A673 (cell line): ENCODE data around the gene LMAN1L. TPM values are rescaled to one million over a fixed set of nuclear protein-coding genes. Genes with fewer than 3 reads are reported as not detected.

Source experiments
- BruUV-seq: library from RNA; stranded (reverse); fragments of 400-500 nt; replicated peaks from 2 replicates; lab custom pipeline; 2021; lab: Mats Ljungman, UMichigan
- CTCF ChIA-PET: fragments of 300-600 bp; sonication (Branson Sonifier 250); formaldehyde crosslinking; loops from one replicate; lab custom pipeline; 2022; ENCODE audit warnings: antibody characterized with exemption; lab: Charles Lee
- POLR2A ChIA-PET: fragments of 300-600 bp; sonication (Branson Sonifier 250); formaldehyde crosslinking; loops from one replicate; lab custom pipeline; 2022; ENCODE audit warnings: antibody characterized with exemption; ENCODE audit not compliant: low non-redundant PET; lab: Charles Lee
- DNase-seq: peaks from one replicate; pipeline ENCODE4 v3.0.0-alpha.2; 2015; ENCODE audit warnings: low spot score
- H3K27ac ChIP-seq: fragments of 200-600 bp; sonication (generic); 2 replicates; pipeline ENCODE4 v1.5.1; 2016; ENCODE audit warnings: mixed run types, low read depth, mild to moderate bottlenecking, mixed read lengths, antibody characterized with exemption, low read length; ENCODE audit not compliant: poor library complexity, severe bottlenecking
- H3K27me3 ChIP-seq: fragments of 200-600 bp; sonication (generic); replicated peaks from 2 replicates; pipeline ENCODE4 v1.6.1; 2017; ENCODE audit warnings: mixed run types, low read depth, mild to moderate bottlenecking, mixed read lengths, antibody characterized with exemption, low read length; ENCODE audit not compliant: insufficient read depth, poor library complexity
- H3K36me3 ChIP-seq: fragments of 200-600 bp; sonication (generic); 2 replicates; pipeline ENCODE4 v1.6.1; 2016; ENCODE audit warnings: mixed run types, mild to moderate bottlenecking, mixed read lengths, antibody characterized with exemption, low read length; ENCODE audit not compliant: insufficient read depth, poor library complexity, severe bottlenecking
- H3K4me1 ChIP-seq: fragments of 200-600 bp; sonication (generic); 2 replicates; pipeline ENCODE4 v1.6.1; 2017; ENCODE audit warnings: mixed run types, mild to moderate bottlenecking, mixed read lengths, antibody characterized with exemption, low read length; ENCODE audit not compliant: insufficient read depth, poor library complexity, severe bottlenecking
- H3K4me3 ChIP-seq: fragments of 200-600 bp; sonication (generic); 2 replicates; pipeline ENCODE4 v1.5.1; 2016; ENCODE audit warnings: low read depth, mixed run types, mild to moderate bottlenecking, mixed read lengths, low read length; ENCODE audit not compliant: poor library complexity, severe bottlenecking
- H3K9me3 ChIP-seq: fragments of 200-600 bp; sonication (generic); 2 replicates; pipeline ENCODE4 v1.6.1; 2016; ENCODE audit warnings: mixed run types, low read depth, mild to moderate bottlenecking, mixed read lengths, antibody characterized with exemption, low read length; ENCODE audit not compliant: poor library complexity, severe bottlenecking
- EZH2 ChIP-seq: fragments of 200-600 bp; sonication (generic); IDR thresholded peaks from 2 replicates; pipeline ENCODE4 v1.6.1; 2017; ENCODE audit warnings: borderline replicate concordance, low read depth, mild to moderate bottlenecking, mixed read lengths, antibody characterized with exemption, low read length; ENCODE audit not compliant: poor library complexity, severe bottlenecking
- intact Hi-C: fragments of 100-400 bp; cut with micrococcal nuclease; formaldehyde crosslinking; loops from one replicate; pipeline ENCODE4 v1.10.0; 2022; ENCODE audit not compliant: unreplicated experiment
- total RNA-seq: library from RNA; stranded (reverse); gene quantifications from 2 replicates; pipeline ENCODE4 v1.2.3, GENCODE V29; 2021
- TF ChIP-seq, protein P1 (sequence below): fragments of 300-800, 200-600 bp; sonication (generic); conservative IDR thresholded peaks from 2 replicates; pipeline ENCODE4 v1.5.1; 2017; ENCODE audit warnings: low read depth, mild to moderate bottlenecking, antibody characterized with exemption, low read length, moderate library complexity, mixed read lengths

The LMAN1L gene
- total RNA-seq, 1 experiment from 2014 or later = 0.80 TPM

DNA sequence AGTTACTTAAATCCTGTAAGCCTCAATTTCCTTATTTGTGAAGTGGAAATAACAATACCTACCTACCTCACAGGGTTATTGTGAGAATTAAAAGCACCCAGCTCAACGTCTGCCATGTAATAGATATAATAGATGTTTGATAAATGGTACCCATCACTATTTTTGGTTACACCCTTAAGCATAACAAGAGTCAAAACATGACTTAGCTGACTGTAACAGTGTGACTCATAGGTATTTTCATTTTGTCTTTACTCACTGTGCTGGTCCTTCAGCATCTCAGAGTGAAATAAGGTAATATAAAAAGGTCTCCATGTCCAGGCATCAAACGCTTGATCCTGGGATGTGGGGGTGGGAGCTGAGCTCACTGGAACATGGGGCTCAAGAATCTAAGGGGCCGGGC lies 16.9 kb downstream of the LMAN1L start:
- Histone ChIP-seq H3K27ac (no peak overlapping the region), H3K4me3 (no peak overlapping the region), H3K36me3 (no peaks in the 10 kb centered on the region), H3K27me3 (peaks cover 15% of the 10 kb centered on the region), H3K4me1 (peaks cover 9% of the 10 kb centered on the region), H3K9me3 (no peaks in the 10 kb centered on the region)
- ChIA-PET POLR2A (no interaction called here), CTCF (interaction anchor here (0.9 kb wide), 1 partner anchor 42 kb away, joined by 5 read pairs; no protein-coding TSS in a partner anchor)
- BruUV-seq = no TSS peak
- DNase-seq = no peak
- TF ChIP-seq EZH2 = no peak
- TF ChIP-seq, protein P1, sequence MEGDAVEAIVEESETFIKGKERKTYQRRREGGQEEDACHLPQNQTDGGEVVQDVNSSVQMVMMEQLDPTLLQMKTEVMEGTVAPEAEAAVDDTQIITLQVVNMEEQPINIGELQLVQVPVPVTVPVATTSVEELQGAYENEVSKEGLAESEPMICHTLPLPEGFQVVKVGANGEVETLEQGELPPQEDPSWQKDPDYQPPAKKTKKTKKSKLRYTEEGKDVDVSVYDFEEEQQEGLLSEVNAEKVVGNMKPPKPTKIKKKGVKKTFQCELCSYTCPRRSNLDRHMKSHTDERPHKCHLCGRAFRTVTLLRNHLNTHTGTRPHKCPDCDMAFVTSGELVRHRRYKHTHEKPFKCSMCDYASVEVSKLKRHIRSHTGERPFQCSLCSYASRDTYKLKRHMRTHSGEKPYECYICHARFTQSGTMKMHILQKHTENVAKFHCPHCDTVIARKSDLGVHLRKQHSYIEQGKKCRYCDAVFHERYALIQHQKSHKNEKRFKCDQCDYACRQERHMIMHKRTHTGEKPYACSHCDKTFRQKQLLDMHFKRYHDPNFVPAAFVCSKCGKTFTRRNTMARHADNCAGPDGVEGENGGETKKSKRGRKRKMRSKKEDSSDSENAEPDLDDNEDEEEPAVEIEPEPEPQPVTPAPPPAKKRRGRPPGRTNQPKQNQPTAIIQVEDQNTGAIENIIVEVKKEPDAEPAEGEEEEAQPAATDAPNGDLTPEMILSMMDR = no peak
- intact Hi-C loops = no loop called here

DNA sequence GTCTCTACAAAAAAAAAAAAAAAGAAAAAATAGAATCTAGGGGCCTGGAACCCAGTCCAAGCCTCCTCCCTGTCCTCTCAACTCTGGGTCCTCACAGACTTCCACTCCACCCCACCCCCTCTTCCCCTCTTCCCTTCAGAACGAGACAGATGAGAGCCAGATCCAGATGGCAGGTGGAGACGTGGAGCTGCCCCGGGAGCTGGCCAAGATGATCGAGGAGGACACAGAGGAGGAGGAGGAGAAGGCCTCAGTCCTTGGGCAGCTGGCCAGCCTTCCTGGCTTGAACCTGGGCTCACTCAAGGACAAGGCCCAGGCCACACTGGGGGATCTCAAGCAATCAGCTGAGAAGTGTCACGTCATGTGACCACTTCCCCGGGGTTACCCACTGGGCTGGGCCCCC lies 17.4 kb downstream of the LMAN1L start:
- Histone ChIP-seq H3K36me3 (no peaks in the 10 kb centered on the region), H3K9me3 (no peaks in the 10 kb centered on the region), H3K27me3 (peaks cover 15% of the 10 kb centered on the region), H3K4me1 (peaks cover 9% of the 10 kb centered on the region), H3K27ac (no peak overlapping the region), H3K4me3 (no peak overlapping the region)
- BruUV-seq = no TSS peak
- CTCF ChIA-PET = interaction anchor here (0.9 kb wide), 1 partner anchor 43 kb away, joined by 5 read pairs; no protein-coding TSS in a partner anchor
- DNase-seq = no peak
- TF ChIP-seq, protein P1 = no peak
- TF ChIP-seq EZH2 = no peak
- intact Hi-C loops = no loop called here
- POLR2A ChIA-PET = no interaction called here

DNA sequence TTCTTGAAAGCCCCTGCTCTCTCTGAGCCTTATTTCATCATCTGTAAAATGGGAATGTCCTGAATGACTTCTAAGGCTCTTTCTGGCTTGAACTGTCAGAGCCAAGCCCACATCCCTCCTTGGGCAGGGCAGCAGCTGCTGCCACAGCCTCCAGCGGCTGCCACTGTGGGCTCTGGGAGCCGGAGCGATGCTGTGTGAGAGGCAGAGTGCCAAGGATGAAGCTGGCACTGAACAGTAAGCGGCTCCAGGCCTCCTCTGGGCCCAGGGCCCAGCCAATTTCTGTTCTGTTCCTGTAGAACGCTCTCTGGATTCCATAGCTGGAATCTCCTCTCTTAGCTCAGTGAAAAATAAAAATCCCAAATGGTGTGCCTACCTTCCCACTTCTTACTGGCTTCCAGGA lies 18.2 kb downstream of the LMAN1L start:
- POLR2A ChIA-PET = no interaction called here
- TF ChIP-seq, protein P1 = no peak
- no peak for TF ChIP-seq EZH2

More for the DNA sequence above, 18.2 kb downstream of the LMAN1L start:
- no peaks in the 10 kb centered on the region for H3K36me3 ChIP-seq
- no peaks in the 10 kb centered on the region for H3K9me3 ChIP-seq
- H3K4me1 ChIP-seq = peaks cover 9% of the 10 kb centered on the region
- BruUV-seq = no TSS peak
- intact Hi-C loops = no loop called here
- peaks cover 15% of the 10 kb centered on the region for H3K27me3 ChIP-seq
- H3K27ac ChIP-seq = no peak overlapping the region
- H3K4me3 ChIP-seq = no peak overlapping the region
- CTCF ChIA-PET = interaction anchor here (0.5 kb wide), 1 partner anchor 44 kb away, joined by 4 read pairs; no protein-coding TSS in a partner anchor
- DNase-seq = no peak
